Measurements from ENCODE around the gene ARMS2.

- TF ChIP-seq CTCF (IDR thresholded peaks at IDR 0.05; ENCODE audit: poor library complexity) (no peak), EZH2phosphoT487 (IDR thresholded peaks at IDR 0.05; ENCODE audit: low read depth, severe bottlenecking, unreplicated experiment) (no peak), EZH2 (IDR thresholded peaks at IDR 0.05; ENCODE audit: borderline replicate concordance) (no peak)
These were observed 24.5 kb downstream of the ARMS2 start for GRCh38 chr10:122478971-122479370.

Measured in hepatocyte (in vitro differentiated cells).